Measurements from ENCODE around the gene COLEC12.

The COLEC12 gene

GRCh38 chr18:303011-303410, 197.5 kb downstream of the COLEC12 start:
- CTCF ChIA-PET = interaction anchor here (1.3 kb wide), 2 partner anchors 12 kb away, joined by 4 to 5 read pairs; no protein-coding TSS in a partner anchor
- no peak for TF ChIP-seq CTCF (IDR thresholded peaks at IDR 0.05; ENCODE audit: control extremely low read depth, extremely low read depth, low read depth, missing control alignments)
- POLR2A ChIA-PET = no interaction called here
- DNase-seq (ENCODE audit: extremely low spot score) = no peak

DNA sequence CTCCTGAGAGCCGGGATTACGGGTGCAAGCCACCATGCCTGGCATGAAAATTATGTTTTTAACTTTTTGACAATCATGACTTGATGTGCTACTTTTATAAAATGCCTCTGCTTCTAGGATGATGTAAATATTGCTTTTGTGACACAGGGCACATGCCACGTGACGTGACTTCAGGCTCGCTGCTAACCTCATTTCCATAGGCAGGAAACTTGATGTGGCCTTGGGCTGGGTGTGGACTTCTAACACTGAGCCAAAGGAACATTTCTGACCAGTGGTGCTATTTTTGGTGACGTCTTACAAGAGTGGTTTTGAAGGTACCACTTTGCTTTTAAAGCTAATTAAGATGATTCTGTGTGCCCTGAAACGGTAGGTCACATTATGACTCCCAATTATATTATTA, 198.4 kb downstream of the COLEC12 start:
- ChIA-PET POLR2A (no interaction called here), CTCF (interaction anchor here (1.3 kb wide), 1 partner anchor 13 kb away, joined by 5 read pairs; no protein-coding TSS in a partner anchor)
- DNase-seq (ENCODE audit: extremely low spot score) = no peak
- TF ChIP-seq CTCF (IDR thresholded peaks at IDR 0.05; ENCODE audit: control extremely low read depth, extremely low read depth, low read depth, missing control alignments) = no peak

GRCh38 chr18:297936-298335, 202.6 kb downstream of the COLEC12 start:
- CTCF ChIA-PET = interaction anchor here (1.1 kb wide), 1 partner anchor 11 kb away, joined by 3 read pairs; no protein-coding TSS in a partner anchor

GRCh38 chr18:295756-296490, 204.6 kb downstream of the COLEC12 start:
- CTCF ChIA-PET = interaction anchor here (0.7 to 1.6 kb wide), 3 partner anchors 9 to 16 kb away, joined by 3 to 5 read pairs (median 4); no protein-coding TSS in a partner anchor
- no peak for DNase-seq (ENCODE audit: extremely low spot score)
- POLR2A ChIA-PET = no interaction called here

More at GRCh38 chr18:297936-298335, 202.6 kb downstream of the COLEC12 start:
- POLR2A ChIA-PET = no interaction called here
- no peak for TF ChIP-seq CTCF (IDR thresholded peaks at IDR 0.05; ENCODE audit: control extremely low read depth, extremely low read depth, low read depth, missing control alignments)
- DNase-seq (ENCODE audit: extremely low spot score) = no peak

DNA sequence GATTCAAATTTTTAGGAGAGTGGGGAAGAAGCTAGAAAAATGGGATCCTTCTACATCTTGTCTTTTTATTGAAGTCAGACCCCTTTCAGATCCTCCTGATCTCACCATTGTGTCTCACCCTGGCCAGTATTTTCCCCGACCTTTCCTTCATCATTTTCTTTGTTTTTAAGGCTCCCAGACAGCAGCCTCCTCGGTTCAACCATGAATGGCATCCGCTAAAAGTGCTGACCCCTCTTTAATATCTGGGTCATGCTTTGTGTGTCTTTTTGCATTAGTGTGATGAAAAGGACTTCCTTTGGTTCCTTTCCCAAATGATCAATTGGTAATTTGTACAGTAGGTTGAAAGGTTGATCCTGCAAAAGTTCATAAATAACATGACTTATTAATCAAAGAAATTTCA, 205.9 kb downstream of the COLEC12 start:
- DNase-seq (ENCODE audit: extremely low spot score) = no peak
- ChIA-PET CTCF (no interaction called here), POLR2A (no interaction called here)
- TF ChIP-seq CTCF (IDR thresholded peaks at IDR 0.05; ENCODE audit: control extremely low read depth, extremely low read depth, low read depth, missing control alignments) = no peak

More at GRCh38 chr18:295756-296490, 204.6 kb downstream of the COLEC12 start:
- TF ChIP-seq CTCF (IDR thresholded peaks at IDR 0.05; ENCODE audit: control extremely low read depth, extremely low read depth, low read depth, missing control alignments) = no peak

DNA sequence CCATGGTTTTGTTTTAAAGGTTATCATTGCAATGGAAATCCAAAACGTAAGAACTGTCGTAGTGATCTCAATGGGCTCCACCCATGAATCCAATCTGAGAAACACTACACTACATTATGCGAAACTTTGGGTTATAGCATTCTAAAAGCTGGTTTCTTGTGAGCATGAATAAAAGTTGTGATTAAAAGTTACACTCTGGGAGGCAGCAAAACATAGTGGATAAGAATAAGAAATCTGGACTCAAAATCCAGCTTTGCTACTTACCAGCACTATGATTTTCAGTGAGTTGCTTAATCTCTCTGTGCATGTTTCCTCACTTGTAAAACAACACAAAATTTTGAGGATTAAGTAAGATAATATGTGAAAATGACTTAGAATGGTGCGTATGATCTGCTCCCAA, 207.0 kb downstream of the COLEC12 start:
- ChIA-PET CTCF (no interaction called here), POLR2A (no interaction called here)
- no peak for DNase-seq (ENCODE audit: extremely low spot score)
- TF ChIP-seq CTCF (IDR thresholded peaks at IDR 0.05; ENCODE audit: control extremely low read depth, extremely low read depth, low read depth, missing control alignments) = no peak

Measured in GM10248 (cell line).